Muscle of back (tissue), 11 donors: ENCODE measurements around the gene EXOC6B. TPM values are rescaled to one million over a fixed set of nuclear protein-coding genes. Genes with fewer than 3 reads are reported as not detected.

Source experiments
- DNase-seq, 3 donors: peaks; one replicate each; pipeline versions ENCODE4 v3.0.0 to v3.0.0-alpha.2; 2013
- polyA plus RNA-seq, 10 donors: library from polyadenylated mRNA; unstranded; fragments of 120-200 nt; gene quantifications; one replicate each; pipeline ENCODE4 v1.2.1, GENCODE V29; 2013; ENCODE audit not compliant: insufficient read length in 10 of 10

The EXOC6B gene
- polyA plus RNA-seq, 10 donors: 9.1 to 15.4 (median 12.0) TPM

DNA sequence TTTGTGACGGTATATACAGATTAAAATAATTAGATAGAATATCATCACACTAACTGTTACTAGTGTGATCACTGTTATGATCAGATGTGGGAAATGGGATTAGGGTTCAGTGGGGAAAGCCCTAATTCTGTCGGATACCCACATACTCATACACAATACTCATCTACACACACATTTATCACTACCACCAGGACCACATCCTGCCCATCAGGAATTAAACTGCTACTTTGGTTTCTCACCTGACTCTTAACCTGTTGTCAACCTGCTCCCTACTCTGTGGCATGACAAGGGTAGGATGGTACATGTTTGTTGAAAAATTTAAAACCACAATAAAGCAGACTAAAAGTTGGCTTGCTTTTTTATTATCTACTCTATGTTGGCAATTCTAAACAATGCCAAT lies 653.4 kb downstream of the EXOC6B start:
- no peak for DNase-seq

DNA sequence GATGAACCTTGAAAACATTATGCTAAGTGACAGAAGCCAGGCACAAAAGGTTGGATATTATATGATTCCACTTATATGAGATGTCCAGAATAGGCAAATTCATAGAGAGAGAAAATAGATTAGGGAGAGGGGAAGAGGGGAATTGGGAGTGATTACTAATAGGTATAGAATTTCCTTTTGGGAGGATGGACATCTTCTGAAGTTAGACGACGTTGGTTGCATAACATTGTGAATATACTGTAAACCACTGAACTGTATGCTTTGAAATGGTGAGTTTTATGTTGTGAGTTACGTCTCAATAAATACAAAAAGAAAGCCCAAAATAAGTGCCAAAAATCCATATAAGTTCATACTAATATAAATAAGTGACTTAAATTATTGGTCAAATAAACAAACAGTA lies 659.6 kb downstream of the EXOC6B start:
- no peak for DNase-seq

DNA sequence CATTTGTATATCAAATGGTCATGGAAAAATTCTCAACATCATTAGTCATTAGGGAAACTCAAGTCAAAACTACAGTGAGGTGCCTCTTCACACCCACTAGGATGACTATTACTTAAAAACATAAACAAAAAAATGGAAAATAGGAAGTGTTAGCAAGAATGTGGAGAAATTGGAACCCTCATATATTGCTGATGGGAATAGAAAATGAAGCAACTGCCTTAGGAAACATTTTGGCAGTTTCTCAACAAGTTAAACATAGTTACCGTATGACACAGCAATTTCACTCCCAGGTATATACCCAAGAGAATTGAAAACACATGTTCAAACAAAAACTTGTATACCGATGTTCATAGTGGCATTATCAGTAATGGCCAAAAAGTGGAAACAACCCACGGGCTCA lies 660.0 kb downstream of the EXOC6B start:
- DNase-seq: no peak

DNA sequence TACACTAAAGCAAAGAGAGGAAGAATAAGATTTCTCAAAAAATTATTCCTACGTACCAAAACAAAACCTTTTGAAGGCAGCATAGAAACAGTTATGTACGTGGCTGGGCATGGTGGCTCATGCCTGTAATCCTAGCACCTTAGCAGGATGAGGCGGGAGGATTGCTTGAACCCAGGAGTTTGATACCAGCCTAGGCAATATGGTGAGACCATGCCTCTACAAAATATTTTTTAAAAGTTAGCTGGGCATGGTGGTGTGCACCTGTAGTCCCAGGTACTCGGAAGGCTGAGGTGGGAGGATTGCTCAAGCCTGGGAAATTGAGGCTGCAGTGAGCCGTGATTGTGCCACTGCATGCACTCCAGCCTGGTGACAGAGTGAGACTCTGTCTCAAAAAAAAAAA lies 663.3 kb downstream of the EXOC6B start:
- no peak for DNase-seq

DNA sequence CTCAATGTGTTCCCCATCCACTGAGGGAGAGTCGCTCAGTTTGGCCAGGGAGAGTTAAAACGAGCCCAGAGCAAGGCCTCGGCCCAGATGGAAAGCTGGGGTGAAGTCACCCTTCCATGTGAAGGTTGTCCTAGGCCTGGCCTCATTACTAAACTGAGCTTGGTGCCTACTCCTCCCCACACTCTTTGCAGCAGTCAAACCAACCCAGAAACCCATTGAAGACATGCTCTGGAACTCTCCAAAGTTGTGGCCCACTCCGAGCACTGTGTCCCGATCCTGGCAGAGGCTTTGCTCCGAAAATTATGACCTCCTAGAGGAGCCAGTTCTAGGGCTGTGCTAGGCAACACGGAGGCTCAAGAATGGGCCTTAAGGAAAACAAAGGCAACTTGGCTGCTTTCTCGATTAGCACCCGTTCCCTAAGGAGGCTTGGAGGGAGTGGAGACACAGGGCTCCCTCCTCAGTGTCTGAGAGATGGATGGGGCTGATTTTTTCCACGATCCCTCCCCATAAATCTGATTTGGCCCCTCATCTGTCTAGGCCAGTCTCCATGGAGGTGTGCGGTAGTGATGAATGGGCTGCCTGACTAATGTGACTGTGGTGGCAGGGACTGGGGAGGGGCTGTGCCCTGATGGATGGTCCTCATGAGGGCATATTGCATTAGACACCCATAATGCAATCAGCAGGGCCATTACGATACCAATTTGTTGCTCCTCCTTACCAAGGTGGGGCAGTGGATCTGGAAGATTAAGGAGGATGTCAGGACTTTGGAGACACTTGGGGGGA lies 666.4 kb downstream of the EXOC6B start:
- DNase-seq: no peak

DNA sequence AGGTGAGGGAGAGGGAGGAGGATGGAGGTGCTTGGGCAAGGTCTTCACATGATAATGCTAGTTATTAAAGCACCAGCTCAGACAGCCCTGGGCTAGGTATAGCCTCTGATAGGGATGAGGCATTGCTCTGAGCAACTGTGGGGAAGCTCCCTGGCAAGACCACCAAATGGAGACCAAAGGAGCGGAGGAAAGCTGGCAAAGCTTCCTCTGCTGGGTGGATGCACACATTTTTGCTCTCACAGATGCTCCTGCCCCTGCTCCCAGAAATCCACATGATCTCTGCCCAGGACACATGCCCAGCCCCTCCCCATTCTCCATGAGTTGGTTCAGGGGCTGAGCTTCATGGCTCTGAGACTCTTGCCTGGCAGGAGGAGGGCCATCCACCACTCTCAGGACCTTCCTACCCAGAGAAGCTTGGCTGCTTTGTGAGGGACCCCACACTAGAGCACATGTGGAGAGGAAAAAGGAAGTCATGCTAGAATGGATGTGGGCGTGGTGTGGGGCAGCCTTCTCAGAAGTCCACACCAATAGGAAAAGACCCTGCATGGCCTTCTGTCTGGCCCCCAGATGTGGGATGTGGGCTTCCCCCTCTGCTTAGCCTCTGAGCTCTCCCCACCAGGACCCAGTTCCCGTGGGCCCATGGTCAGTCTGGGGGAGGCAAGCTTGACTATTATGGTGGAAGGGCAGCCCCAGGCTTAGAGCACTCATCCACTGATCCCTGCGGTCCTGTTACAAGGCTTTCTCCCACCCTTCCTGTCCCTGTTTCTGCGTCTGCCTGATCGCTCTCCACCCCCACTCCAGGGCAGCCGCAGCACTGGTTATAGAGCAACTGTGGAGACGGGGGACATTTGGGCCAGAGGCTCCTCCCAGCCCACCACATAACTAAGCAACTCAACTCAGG lies 667.7 kb downstream of the EXOC6B start:
- DNase-seq: no peak

DNA sequence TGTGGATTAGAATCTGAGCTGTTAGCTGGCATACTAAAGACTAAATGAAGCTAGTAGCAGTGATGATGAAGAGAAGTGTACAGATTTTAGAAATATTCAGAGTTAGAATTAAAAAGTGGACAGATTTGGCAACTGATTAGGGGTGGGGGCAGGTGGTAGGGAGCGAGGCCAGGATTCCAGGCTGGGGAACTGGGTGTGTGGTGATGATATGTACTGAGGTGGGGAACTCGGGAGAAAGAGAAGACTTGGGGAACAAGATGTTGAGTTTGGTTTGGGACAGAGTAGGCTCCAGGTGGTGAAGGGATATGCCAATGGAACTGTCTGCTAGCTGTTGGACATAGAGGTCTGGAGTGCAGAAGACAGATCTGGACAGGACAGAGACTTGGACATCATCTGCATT lies 669.0 kb downstream of the EXOC6B start:
- no peak for DNase-seq

DNA sequence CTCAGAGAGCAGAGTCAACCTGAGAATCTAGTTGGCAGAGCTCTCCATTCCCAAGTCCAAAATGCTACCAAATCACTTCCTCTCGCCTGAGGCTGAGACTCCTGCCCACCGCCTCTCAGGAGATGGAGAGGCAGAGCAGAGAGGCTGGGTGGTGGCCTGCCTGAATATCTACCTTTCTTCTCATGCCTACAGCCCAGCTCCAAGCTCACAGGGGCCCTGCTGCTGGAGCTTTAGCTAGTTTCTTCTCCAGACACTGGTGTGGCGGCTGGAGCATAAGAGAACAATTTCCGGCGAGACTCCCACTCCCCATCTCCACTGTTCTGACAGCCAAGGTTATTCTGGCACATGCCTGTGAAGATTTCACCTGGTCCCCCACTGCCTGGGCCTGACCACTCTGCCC lies 670.1 kb downstream of the EXOC6B start:
- no peak for DNase-seq

DNA sequence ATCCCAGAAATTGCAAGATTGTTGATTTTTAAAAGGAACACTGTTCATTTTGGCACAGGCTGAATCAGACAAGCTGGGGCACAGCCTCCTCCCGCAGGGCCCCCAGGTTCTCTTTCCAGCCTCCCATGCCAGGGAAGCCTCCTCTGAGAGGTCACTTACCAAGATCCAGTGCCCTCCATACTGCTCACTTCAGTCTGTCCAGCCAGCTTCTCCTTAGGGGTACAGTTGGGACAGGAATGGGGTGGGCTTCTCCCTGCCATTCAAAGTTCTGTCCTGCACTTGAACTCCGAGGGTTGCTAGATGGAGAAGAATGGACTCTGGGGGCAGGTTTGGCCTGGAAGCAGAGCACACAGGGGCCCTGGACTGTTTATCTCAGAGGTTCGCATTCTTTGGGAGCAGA lies 670.7 kb downstream of the EXOC6B start:
- no peak for DNase-seq

DNA sequence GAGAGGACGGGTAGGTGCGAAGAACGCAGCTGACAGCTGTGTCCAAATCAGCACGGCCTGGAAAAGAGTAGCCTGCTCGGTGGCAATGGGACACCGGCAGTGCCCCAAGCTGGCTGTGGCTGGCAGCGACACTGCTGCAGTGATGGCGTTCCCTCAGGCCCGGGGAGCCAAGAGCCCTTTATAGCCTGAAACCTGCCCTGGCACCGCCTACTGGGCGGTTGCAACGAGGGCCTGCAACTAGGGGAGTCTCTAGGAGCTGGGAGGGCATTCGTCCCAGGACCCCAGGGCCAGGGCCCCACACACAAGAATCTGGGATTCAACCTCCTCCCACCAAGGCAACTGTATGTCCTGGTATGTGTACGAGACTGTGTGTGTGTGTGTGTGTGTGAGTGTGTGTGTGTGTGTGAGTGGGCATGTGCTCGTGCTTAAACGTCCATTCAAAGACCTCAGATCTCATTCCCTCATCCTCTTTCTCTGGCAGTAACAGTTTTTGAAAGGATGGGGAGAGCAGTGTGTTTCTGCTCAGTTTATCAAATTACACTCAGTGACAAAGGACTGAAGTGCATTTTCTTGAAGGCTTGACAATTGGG lies 671.4 kb downstream of the EXOC6B start:
- no peak for DNase-seq

DNA sequence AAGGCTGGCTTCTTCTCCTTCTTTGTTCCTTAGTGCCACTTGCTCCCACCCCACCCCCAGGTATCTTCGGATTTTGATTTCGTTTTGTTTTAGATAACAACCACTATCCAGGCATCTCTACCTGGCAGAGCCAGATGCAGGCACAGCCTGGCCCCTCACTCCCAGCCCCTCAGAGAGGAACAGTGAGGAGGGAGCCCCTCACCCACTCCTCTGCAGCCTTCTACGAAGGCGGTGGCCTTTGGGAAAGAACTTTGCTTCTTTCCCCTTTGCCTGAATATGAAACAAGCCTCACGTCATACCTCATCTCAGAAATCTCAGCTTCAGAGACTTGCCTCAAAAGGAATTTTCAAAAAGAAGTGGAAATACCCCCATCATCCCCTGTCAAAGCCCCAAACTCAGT lies 671.9 kb downstream of the EXOC6B start:
- no peak for DNase-seq

DNA sequence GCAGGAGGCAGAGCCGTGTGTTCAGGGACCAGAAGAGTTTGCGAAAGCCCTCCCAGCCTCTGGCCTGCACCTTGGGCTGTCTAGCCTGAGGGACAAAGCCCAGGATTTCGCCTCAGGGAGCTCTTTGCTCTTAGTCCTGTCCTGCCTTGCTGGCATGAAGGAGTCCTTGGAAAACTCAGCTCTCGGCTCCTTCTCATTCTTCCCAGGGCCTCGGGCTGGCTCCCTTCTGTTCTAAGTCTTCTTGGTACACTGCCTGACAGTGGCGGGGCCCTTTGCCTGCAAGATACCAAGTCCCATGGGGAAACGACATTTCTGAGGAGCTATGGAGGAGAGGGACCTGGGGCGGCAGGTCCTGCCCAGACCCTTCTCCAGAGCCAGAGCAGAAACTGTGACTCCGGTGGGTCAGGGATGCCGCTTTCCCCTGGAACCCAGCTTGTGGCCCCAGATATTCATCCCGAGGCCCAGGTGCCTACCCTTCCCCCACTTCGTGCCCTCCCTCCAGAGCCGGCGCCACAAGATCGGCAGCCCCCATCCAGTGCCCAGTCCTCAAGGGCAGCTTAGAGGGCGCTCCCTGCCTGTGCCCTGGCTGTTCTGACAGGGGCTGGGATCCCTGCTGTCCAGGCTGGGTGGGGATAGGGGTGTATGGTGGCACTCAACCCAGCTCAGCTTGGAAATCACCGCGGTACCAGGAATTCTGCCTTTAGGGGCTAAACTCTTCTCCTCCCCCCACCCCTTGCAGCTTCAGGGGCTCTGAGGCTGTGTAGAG lies 672.6 kb downstream of the EXOC6B start:
- DNase-seq: no peak

DNA sequence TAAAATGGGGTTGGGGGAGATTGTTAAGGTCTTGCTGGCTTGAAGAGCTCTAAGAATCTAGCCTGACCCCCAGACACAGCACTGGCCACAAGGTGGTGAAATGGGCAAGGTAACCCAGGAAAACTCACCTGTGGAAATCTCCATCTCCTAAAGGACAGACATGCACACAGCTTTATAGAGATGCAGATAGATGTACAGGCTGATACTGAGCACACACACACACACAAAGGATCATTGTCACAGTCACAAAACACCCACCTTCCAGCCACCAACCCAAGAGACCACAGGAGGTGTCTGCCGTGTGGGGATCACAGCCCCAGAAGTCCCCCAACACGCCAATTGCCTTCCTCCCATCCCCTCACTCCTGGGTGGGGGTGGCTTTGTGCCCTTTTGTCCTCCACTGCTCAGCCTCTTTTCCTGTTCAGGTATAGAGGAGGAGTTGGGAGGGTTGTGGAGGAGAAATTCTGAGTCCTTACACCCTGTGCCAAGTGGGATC lies 674.9 kb downstream of the EXOC6B start:
- DNase-seq: no peak

DNA sequence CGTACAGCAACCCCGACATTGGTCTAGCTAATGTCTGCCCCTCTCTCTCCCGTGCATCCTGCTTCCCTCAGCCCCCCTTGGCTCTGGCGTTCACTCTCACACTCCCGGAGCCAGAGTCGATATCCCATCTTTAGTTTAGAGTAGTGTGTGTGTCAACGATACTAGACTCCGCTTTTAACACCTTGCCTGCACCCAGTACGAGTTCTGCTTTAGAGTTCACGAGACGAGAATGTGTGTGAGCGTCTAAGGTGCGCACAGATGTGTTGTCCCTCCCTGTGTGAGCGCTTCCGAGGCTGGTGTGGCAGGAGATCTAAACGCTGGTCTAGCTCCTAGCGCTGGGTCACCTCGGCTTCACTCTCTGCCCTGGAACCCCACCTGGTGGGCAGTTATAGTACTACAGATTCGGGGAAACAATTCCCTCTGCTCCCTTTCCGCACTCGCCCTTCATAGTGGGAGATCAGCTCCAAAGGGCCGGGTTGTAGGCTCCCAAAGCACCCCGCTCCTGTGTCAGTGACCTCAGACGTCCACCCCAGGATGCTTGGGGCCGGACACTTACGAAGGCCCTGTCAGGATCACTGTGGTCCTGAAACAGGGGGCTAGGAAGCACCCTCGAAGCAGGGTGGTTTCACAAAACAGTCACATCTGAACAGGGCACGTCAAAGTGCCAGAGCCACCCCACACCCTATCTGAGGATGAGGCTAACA lies 675.5 kb downstream of the EXOC6B start:
- peak; percentile 82 to 94 (median 87) for DNase-seq

DNA sequence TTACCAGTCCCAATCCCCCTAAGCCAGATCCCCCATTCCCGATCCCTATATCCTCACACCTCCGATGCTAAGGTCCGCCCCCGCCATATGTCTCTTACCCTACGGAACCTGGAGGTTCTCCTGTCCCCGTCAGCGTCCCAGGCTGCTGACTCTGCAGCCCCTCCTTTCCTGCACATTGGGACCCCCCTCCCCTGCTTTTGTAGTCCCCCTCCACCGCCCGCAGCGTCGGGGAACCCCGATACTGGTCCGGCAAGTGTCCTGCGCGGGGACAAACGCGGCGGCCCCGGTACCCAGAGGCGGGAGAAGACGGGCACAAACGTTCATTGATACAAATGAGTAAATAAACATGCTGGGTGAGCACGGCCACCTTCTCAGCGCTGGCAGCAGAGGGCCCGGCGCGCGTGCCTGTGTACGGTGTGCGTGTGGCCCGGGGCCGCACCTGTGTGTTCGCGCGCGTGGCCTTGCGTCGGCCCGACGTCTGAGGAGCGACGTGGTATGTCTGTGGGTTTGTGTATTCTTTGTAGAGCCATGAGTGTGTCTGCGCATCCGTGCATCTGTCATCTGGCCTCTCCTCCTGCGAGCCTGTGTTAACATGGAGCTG lies 676.2 kb downstream of the EXOC6B start:
- DNase-seq: no peak

DNA sequence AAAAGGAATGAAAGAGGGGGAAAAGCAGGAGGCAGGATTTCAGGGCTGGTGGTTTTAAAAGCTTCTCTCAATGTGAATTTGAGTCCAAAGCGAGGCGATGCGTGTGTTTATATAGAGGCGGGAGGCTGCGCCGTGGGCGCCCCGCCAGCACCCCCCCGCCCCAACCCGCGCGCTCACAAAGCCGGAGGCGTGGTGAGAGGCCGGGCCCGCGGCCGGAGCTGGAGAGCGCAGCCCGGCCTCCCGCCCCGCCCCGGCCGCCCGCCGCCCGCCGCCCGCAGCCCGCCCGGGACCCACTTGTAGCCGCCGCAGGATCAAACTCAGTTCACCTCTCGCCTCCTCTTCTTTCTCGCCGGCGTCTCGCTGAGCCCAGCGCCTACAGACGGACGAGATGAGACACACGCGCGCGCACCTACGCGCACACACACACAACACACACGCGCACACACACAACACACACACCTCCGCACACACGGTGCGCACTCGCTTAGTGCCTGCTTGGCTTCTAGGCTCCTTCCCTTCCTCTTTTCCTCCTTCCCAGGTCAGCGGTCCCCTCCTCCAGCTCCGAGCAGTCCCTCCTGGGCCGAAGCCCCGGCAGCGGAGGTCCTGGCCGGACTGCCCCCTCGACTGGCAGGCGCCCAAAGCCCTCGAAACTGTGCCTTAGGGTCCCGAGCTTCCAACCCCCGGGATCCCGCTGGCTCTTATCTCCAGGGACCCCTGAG lies 676.8 kb downstream of the EXOC6B start:
- DNase-seq: peak; percentile 53 to 87 (median 75)

DNA sequence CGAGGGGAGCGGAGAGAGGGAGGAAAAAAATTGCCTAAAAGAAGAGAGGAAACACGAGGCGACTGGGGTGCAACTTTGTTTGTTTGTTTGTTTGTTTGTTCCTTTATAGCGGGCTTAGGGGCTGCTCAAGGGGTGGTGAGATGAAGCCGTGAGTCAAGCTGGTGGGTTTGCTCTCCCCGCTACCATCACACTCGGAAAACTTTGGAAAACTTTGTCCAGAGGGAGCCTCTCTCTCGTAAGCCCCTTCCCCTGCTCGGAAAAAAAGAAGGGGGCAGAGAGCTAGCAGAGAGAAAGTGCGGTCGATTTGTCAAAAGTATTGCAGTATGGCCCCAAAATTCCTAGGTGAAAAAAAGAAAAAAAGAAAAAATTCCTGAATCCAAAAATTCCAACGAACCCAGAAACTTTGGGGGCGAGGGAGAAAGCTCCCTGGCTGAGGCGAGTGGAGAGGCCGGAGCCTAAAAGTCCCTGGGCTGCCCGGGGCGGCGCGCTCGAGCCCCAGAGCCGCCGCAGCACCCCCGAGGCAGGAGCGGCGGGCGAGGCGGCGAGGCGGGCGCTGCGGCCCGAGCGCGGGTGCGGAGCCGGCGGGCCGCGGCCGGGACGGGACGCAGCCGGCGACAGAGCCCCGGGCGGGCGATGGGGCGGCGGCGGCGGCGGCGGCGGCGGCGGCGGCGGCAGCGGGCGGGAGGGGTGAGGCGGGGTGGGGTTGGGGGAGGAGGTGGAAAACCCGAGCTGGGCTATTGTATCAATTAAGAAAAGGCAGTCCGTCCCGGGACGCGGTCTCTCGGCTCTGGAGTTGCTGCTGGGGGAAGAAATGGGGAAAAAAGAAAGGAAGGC lies 677.6 kb downstream of the EXOC6B start:
- DNase-seq: peak in 1 of 3 donors; percentile 50

DNA sequence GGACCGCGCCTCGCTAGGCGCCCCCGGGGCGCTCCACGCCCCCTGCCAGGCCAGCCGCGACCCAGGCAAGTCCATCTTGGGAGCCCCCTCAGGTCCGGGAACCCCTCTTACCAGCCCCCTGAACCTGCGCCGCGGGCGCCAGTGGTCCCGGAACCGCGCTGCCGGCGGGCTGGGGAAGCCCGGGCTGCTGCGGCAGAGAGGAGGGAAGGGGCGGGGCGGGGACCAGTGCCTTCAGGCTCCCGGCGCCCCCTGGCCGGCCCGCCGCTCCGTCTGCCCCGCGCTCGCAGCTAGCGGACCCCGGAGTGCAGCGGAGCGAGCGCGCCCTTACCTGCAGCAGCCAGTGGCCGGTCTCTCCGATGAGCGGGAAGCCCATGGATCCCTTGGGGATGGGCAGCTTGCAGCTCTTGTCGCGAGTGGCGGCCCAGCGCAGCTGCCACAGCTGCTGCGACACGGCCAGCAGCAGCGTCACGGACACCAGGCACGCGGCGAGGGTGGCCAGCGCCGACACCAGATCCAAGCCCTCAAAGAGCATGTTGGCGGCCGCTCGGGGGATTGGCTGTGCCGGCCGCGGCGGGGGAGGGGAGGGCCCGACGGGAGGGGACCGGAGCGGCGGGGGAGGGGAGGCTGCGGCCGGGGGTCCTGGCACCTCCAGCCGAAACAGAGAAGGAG lies 678.4 kb downstream of the EXOC6B start, which contains the start of gene CYP26B1:
Gene CYP26B1 (minus strand): TSS at position 560 of the 669 bp plus-strand sequence. CDS start 28 bp downstream, at position 532.
- DNase-seq: peak in 2 of 3 donors; percentile 39 to 82
